BE2C (cell line): ENCODE data around the gene KCNMA1.

Source experiments
- DNase-seq: peaks from one replicate; pipeline ENCODE4 v3.0.0-alpha.2; 2020
- H3K27me3 ChIP-seq: fragments of 250-450 bp; sonication (Bioruptor Pico); 2 replicates; pipeline ENCODE4 v1.5.1; 2020; ENCODE audit warnings: mild to moderate bottlenecking
- H3K36me3 ChIP-seq: fragments of 250-450 bp; sonication (Bioruptor Pico); 2 replicates; pipeline ENCODE4 v1.5.1; 2020; ENCODE audit warnings: mild to moderate bottlenecking
- H3K4me1 ChIP-seq: fragments of 250-450 bp; sonication (Bioruptor Pico); 2 replicates; pipeline ENCODE4 v1.5.1; 2020
- H3K4me3 ChIP-seq: 2 replicates; pipeline ENCODE4 v1.5.1; 2011; ENCODE audit warnings: low read depth, low read length
- H3K9me3 ChIP-seq: fragments of 250-450 bp; sonication (Bioruptor Pico); 2 replicates; pipeline ENCODE4 v1.5.1; 2020
- TF ChIP-seq, protein P1 (sequence below): IDR thresholded peaks from 2 replicates; pipeline ENCODE4 v1.5.1; 2012; ENCODE audit warnings: mild to moderate bottlenecking, low read depth, low read length

Gene KCNMA1

DNA sequence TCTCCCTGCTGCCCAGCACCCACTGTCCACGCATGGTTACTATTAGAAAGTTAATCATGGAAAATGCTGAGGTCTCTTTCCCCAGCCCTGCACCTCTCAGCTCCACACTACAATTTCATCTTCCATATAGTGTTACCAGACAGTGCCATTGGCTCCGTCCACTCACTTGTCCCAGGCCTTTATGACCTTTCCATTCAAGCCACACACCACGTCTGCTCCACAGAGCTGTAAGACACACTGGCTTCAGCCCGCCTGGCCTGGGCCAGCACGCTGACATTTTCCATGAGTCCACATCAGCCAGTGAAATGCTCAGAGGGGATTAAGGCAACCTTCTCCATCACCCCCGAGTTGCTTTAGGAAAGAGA is 118.7 kb downstream of the KCNMA1 start:
- no peaks in the 10 kb centered on the region for H3K9me3 ChIP-seq
- no peaks in the 10 kb centered on the region for H3K36me3 ChIP-seq
- DNase-seq, result no peak
- no peaks in the 10 kb centered on the region for H3K27me3 ChIP-seq
- peaks cover 8% of the 10 kb centered on the region for H3K4me1 ChIP-seq
- TF ChIP-seq, protein P1, sequence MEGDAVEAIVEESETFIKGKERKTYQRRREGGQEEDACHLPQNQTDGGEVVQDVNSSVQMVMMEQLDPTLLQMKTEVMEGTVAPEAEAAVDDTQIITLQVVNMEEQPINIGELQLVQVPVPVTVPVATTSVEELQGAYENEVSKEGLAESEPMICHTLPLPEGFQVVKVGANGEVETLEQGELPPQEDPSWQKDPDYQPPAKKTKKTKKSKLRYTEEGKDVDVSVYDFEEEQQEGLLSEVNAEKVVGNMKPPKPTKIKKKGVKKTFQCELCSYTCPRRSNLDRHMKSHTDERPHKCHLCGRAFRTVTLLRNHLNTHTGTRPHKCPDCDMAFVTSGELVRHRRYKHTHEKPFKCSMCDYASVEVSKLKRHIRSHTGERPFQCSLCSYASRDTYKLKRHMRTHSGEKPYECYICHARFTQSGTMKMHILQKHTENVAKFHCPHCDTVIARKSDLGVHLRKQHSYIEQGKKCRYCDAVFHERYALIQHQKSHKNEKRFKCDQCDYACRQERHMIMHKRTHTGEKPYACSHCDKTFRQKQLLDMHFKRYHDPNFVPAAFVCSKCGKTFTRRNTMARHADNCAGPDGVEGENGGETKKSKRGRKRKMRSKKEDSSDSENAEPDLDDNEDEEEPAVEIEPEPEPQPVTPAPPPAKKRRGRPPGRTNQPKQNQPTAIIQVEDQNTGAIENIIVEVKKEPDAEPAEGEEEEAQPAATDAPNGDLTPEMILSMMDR, result no peak
- H3K4me3 ChIP-seq, result no peak overlapping the region

DNA sequence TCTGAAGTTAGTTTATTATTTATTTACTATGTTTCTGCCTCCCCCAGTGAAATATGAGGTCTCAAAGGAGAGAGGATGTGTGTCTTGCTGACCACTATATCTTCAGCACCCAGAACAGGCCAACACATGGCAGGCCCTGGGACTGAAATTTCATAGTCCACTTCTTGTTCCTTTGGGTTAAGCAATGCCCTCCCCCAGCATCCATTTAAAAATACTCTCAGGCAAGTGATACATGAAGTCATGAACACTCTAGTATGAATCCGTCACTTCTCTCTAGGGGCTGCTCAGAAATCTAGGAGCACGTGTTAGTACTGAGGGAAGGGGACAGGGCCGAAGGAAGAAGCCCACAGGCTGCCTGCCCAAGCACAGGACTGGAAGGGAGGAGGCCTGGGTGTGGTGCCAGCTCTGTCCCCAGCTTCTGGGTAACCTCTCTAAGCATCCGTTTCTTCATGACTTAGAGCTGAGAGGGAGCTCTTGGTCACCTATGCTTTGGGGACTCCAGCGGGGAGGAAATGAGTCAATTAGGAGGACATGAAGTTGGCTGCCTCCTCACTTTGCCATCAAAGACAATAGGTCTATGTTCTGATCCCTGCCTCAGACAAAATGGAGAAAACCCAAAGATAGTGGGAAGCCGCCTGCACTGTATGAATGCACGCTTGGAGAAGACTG is 119.2 kb downstream of the KCNMA1 start:
- DNase-seq, result no peak
- no peaks in the 10 kb centered on the region for H3K36me3 ChIP-seq
- no peaks in the 10 kb centered on the region for H3K9me3 ChIP-seq
- H3K27me3 ChIP-seq, result no peaks in the 10 kb centered on the region
- TF ChIP-seq, protein P1, result no peak
- peaks cover 10% of the 10 kb centered on the region for H3K4me1 ChIP-seq
- H3K4me3 ChIP-seq, result no peak overlapping the region

DNA sequence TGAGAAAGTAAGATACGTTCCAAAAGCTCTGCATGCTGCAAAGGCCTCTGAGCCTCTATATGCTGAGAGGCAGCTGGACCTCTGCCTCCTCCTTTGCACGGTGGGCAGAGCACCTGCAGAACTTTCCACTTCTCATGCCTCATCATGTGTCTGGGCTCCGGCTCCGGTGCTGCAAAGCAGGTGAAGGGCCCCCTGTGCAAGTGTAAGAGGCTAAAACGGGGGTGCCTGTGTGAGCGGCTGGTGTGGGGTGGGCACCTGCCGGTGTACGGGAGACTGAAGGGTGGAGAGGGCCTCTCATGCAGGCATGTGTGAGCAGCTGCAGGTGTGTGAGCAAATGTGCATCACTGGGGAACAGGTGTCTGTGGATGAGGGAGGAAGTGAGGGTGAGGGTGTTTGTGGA is 121.0 kb downstream of the KCNMA1 start:
- TF ChIP-seq, protein P1, result no peak
- H3K27me3 ChIP-seq, result no peaks in the 10 kb centered on the region
- H3K9me3 ChIP-seq, result no peaks in the 10 kb centered on the region
- H3K36me3 ChIP-seq, result no peaks in the 10 kb centered on the region
- no peak overlapping the region for H3K4me3 ChIP-seq
- H3K4me1 ChIP-seq, result peaks cover 27% of the 10 kb centered on the region
- DNase-seq, result no peak

DNA sequence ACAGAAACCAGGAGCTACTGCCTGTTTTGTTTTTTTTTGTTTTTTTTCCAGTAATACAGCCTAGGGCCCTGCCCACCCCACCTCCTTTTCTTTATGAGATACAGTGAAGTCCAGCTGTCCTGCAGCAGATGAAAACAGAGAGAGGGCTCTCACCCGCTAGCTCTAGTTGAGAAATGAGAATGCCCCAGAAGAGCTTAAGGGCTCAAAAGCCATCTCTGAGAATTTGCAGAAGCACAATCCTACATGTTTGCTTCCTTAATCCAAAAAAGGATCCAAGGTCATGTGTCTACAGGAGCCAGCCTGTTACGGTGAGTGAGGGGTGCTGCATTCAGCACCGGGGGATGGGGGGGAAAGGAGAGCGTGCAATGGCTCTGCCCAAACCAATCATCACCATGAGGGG is 122.7 kb downstream of the KCNMA1 start:
- Histone ChIP-seq H3K4me1 (peaks cover 44% of the 10 kb centered on the region), H3K36me3 (no peaks in the 10 kb centered on the region), H3K9me3 (no peaks in the 10 kb centered on the region), H3K27me3 (no peaks in the 10 kb centered on the region), H3K4me3 (no peak overlapping the region)
- TF ChIP-seq, protein P1, result no peak
- DNase-seq, result no peak

DNA sequence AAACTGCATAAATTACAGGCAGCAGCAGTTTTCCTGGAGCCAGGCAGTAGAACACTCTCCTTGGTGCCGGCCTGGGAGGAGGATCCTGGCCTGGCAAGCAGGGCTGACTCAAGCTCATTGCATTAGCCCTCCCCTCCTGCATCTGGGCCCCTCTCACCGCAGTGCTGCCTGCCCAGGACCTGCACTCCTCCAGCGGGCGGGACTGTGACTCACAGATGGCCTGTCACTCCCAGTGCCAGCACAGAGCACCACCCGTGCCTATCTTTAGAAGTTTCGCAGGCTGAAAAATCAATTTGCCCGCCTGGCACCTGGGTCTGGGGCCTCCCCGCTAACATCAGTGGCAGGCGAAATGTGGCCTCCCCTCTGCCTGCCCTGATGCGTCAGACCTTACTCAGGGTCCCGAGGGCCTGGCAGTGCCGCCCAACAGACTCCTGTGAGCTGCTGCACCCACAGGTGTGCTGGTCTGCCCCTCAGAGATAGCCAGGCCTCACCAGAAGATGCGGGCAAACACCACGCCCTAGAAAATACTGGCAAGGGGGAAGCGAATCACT is 123.8 kb downstream of the KCNMA1 start:
- Histone ChIP-seq H3K36me3 (no peaks in the 10 kb centered on the region), H3K27me3 (no peaks in the 10 kb centered on the region), H3K4me1 (peaks cover 46% of the 10 kb centered on the region), H3K4me3 (no peak overlapping the region), H3K9me3 (no peaks in the 10 kb centered on the region)
- DNase-seq, result peak; percentile 94
- TF ChIP-seq, protein P1, result no peak

DNA sequence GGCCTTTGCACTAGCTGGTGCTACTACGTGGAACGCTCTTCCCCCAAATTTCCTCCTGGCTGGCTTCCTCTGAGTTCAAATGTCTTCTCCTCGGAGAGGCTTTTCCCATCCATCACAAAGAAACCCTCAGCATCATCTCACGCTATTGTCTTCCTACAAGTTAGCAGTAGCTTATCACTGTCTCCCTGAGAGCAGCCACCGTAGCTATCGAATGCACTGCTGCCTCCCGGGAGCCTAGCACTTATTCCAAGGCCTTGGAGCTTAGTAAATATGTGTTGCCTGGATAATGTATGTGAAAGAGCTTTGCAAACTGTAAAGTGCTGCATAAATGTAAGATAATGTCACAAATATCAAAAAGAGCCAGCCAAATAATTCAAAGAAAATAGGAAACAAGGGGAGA is 124.4 kb downstream of the KCNMA1 start:
- H3K27me3 ChIP-seq, result no peaks in the 10 kb centered on the region
- DNase-seq, result no peak
- TF ChIP-seq, protein P1, result no peak
- peaks cover 46% of the 10 kb centered on the region for H3K4me1 ChIP-seq
- H3K9me3 ChIP-seq, result no peaks in the 10 kb centered on the region
- H3K4me3 ChIP-seq, result no peak overlapping the region
- no peaks in the 10 kb centered on the region for H3K36me3 ChIP-seq
